HL-60 (cell line): Measurements from ENCODE around the gene NECTIN2.

ENCODE experiments used
- DNase-seq, 2 experiments: peaks; one replicate each; pipeline ENCODE4 v3.0.0-alpha.2; 2010 to 2020; ENCODE audit warnings: low read depth in 1 of 2, low spot score in 1 of 2
- H3K27ac ChIP-seq: fragments of 250-450 bp; sonication (Bioruptor Pico); replicated peaks from 2 replicates; pipeline ENCODE4 v1.5.1; 2020; ENCODE audit warnings: mild to moderate bottlenecking, moderate library complexity
- H3K27me3 ChIP-seq: fragments of 250-450 bp; sonication (Bioruptor Pico); 2 replicates; pipeline ENCODE4 v1.5.1; 2021; ENCODE audit warnings: mild to moderate bottlenecking, moderate library complexity; ENCODE audit not compliant: insufficient read depth, poor library complexity, severe bottlenecking
- H3K4me3 ChIP-seq: replicated peaks from 2 replicates; pipeline ENCODE4 v1.5.1; 2011; ENCODE audit warnings: mild to moderate bottlenecking, control low read depth, low read length; ENCODE audit not compliant: insufficient read depth
- GABPA ChIP-seq: IDR thresholded peaks from 2 replicates; pipeline ENCODE4 v1.6.1; 2012; ENCODE audit warnings: low read depth
- POLR2AphosphoS5 ChIP-seq: IDR thresholded peaks from 2 replicates; pipeline ENCODE4 v1.6.1; 2012; ENCODE audit warnings: low read depth
- SPI1 ChIP-seq: IDR thresholded peaks from 2 replicates; pipeline ENCODE4 v1.6.1; 2012; ENCODE audit warnings: low read depth, mild to moderate bottlenecking, borderline replicate concordance
- TF ChIP-seq, protein P1 (sequence below): IDR thresholded peaks from 2 replicates; pipeline ENCODE4 v1.6.1; 2012; ENCODE audit warnings: low read depth; ENCODE audit not compliant: insufficient replicate concordance
- TF ChIP-seq, protein P2 (sequence below): IDR thresholded peaks from one replicate; pipeline ENCODE4 v1.5.1; 2011; ENCODE audit warnings: low read length, control low read depth, inconsistent platforms; ENCODE audit not compliant: insufficient read depth

NECTIN2 gene

DNA sequence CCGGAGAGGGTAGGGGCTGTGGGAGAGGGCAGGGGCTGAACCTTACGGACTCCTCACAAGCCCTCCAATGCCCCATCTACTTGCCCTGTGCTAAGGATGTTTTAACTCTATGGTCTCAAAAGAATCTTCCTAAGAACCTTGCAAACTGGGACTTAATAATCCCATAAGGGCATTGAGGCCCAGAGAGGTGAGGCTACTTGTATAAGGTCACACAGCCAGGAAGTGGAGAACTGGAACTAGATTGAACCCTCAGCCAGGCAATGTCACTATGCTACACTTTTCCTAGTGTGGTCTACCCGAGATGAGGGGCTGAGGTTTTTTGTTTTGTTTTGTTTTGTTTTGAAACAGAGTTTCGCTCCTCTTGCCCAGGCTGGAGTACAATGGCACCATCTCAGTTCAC, 85.4 kb downstream of the NECTIN2 start:
- TF ChIP-seq, protein P1, sequence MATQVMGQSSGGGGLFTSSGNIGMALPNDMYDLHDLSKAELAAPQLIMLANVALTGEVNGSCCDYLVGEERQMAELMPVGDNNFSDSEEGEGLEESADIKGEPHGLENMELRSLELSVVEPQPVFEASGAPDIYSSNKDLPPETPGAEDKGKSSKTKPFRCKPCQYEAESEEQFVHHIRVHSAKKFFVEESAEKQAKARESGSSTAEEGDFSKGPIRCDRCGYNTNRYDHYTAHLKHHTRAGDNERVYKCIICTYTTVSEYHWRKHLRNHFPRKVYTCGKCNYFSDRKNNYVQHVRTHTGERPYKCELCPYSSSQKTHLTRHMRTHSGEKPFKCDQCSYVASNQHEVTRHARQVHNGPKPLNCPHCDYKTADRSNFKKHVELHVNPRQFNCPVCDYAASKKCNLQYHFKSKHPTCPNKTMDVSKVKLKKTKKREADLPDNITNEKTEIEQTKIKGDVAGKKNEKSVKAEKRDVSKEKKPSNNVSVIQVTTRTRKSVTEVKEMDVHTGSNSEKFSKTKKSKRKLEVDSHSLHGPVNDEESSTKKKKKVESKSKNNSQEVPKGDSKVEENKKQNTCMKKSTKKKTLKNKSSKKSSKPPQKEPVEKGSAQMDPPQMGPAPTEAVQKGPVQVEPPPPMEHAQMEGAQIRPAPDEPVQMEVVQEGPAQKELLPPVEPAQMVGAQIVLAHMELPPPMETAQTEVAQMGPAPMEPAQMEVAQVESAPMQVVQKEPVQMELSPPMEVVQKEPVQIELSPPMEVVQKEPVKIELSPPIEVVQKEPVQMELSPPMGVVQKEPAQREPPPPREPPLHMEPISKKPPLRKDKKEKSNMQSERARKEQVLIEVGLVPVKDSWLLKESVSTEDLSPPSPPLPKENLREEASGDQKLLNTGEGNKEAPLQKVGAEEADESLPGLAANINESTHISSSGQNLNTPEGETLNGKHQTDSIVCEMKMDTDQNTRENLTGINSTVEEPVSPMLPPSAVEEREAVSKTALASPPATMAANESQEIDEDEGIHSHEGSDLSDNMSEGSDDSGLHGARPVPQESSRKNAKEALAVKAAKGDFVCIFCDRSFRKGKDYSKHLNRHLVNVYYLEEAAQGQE: no peak
- TF ChIP-seq GABPA (no peak), SPI1 (no peak), POLR2AphosphoS5 (no peak)
- TF ChIP-seq, protein P2, sequence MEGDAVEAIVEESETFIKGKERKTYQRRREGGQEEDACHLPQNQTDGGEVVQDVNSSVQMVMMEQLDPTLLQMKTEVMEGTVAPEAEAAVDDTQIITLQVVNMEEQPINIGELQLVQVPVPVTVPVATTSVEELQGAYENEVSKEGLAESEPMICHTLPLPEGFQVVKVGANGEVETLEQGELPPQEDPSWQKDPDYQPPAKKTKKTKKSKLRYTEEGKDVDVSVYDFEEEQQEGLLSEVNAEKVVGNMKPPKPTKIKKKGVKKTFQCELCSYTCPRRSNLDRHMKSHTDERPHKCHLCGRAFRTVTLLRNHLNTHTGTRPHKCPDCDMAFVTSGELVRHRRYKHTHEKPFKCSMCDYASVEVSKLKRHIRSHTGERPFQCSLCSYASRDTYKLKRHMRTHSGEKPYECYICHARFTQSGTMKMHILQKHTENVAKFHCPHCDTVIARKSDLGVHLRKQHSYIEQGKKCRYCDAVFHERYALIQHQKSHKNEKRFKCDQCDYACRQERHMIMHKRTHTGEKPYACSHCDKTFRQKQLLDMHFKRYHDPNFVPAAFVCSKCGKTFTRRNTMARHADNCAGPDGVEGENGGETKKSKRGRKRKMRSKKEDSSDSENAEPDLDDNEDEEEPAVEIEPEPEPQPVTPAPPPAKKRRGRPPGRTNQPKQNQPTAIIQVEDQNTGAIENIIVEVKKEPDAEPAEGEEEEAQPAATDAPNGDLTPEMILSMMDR: no peak
- no peak for DNase-seq

More for the DNA sequence above, 85.4 kb downstream of the NECTIN2 start:
- Histone ChIP-seq H3K4me3 (no peak overlapping the region), H3K27ac (no peak overlapping the region), H3K27me3 (no peaks in the 10 kb centered on the region)
